DND-41 (cell line): ENCODE data around the gene SCAI.

Source experiments
- ATAC-seq: fragments of 200-7000 bp; cut with Tn5 transposase; 3 replicates; pipeline ENCODE4 v1.9.1; 2021; ENCODE audit warnings: low read depth; ENCODE audit not compliant: insufficient read depth
- DNase-seq: peaks from one replicate; pipeline ENCODE4 v3.0.0-alpha.2; 2020
- H2AFZ ChIP-seq: 2 replicates; pipeline ENCODE4 v1.6.0; 2012; ENCODE audit warnings: low read depth, low read length
- H3K27ac ChIP-seq: 2 replicates; pipeline ENCODE4 v1.5.1; 2012; ENCODE audit warnings: low read length, inconsistent platforms
- H3K27me3 ChIP-seq: fragments of 200-600 bp; sonication (generic); 2 replicates; pipeline ENCODE4 v1.6.0; 2012; ENCODE audit warnings: low read length, mild to moderate bottlenecking, inconsistent platforms; ENCODE audit not compliant: insufficient read depth, poor library complexity
- H3K36me3 ChIP-seq: 2 replicates; pipeline ENCODE4 v1.5.1; 2012; ENCODE audit warnings: low read length, inconsistent platforms; ENCODE audit not compliant: insufficient read depth
- H3K4me1 ChIP-seq: 2 replicates; pipeline ENCODE4 v1.5.1; 2012; ENCODE audit warnings: mild to moderate bottlenecking, low read length; ENCODE audit not compliant: insufficient read depth
- H3K4me2 ChIP-seq: 2 replicates; pipeline ENCODE4 v1.6.0; 2012; ENCODE audit warnings: mild to moderate bottlenecking, moderate library complexity, low read length, inconsistent platforms; ENCODE audit not compliant: insufficient read depth
- H3K4me3 ChIP-seq, 2 experiments: fragments of 200-600 bp in 1 of 2; shearing (Covaris generic) in 1 of 2; 2 replicates each; pipeline ENCODE4 v1.5.1; 2012 to 2016; ENCODE audit warnings: inconsistent platforms in 2 of 2, low read length in 2 of 2, mild to moderate bottlenecking in 2 of 2, low read depth in 1 of 2, moderate library complexity in 1 of 2
- H3K79me2 ChIP-seq: 2 replicates; pipeline ENCODE4 v1.6.0; 2012; ENCODE audit warnings: low read length, inconsistent platforms; ENCODE audit not compliant: insufficient read depth
- H3K9ac ChIP-seq: 2 replicates; pipeline ENCODE4 v1.6.0; 2012; ENCODE audit warnings: low read depth, mild to moderate bottlenecking, inconsistent platforms, low read length, moderate library complexity
- H3K9me3 ChIP-seq: 2 replicates; pipeline ENCODE4 v1.5.1; 2012; ENCODE audit warnings: low read length, moderate library complexity, mild to moderate bottlenecking, inconsistent platforms; ENCODE audit not compliant: insufficient read depth, severe bottlenecking
- H4K20me1 ChIP-seq: 2 replicates; pipeline ENCODE4 v1.6.0; 2012; ENCODE audit warnings: low read length; ENCODE audit not compliant: insufficient read depth
- CTCF ChIP-seq: IDR thresholded peaks from 2 replicates; pipeline ENCODE4 v1.5.1; 2012; ENCODE audit warnings: borderline replicate concordance, low read length, moderate library complexity, mild to moderate bottlenecking; ENCODE audit not compliant: poor library complexity, severe bottlenecking; ENCODE audit errors: extremely low read depth
- EZH2 ChIP-seq: IDR thresholded peaks from 3 replicates; pipeline ENCODE4 v1.6.1; 2012; ENCODE audit warnings: borderline replicate concordance, low read depth, mild to moderate bottlenecking, moderate library complexity, low read length, inconsistent platforms; ENCODE audit not compliant: severe bottlenecking

SCAI gene

GRCh38 chr9:124940894-124941678 lies 202.2 kb downstream of the SCAI start, which contains the start of gene GOLGA1:
Gene GOLGA1 (minus strand): TSS chr9:124941083. CDS start chr9:124938711, 2,372 bp downstream.
- Histone ChIP-seq H3K27ac (peak within 1 kb of the TSS; percentile 98), H2AFZ (peak within 1 kb of the TSS; percentile 93)
- peak; percentile 79 for ATAC-seq

GRCh38 chr9:124940521-124940893 lies 202.8 kb downstream of the SCAI start:
- H3K36me3 ChIP-seq: peaks cover 11% of the 10 kb centered on the region
- ATAC-seq: peak; percentile 50
- H3K27ac ChIP-seq: peak overlapping the region; percentile 98
- H2AFZ ChIP-seq: peak overlapping the region; percentile 93
- H3K27me3 ChIP-seq: no peaks in the 10 kb centered on the region
- H3K9ac ChIP-seq: peak overlapping the region; percentile 95
- no peaks in the 10 kb centered on the region for H3K9me3 ChIP-seq
- H3K4me3 ChIP-seq: peak overlapping the region; percentile 90 to 91
- H3K79me2 ChIP-seq: peaks cover 26% of the 10 kb centered on the region
- no peak for DNase-seq
- H4K20me1 ChIP-seq: no peaks in the 10 kb centered on the region
- peaks cover 32% of the 10 kb centered on the region for H3K4me1 ChIP-seq
- no peak for TF ChIP-seq EZH2
- TF ChIP-seq CTCF: no peak
- peak overlapping the region; percentile 93 for H3K4me2 ChIP-seq

More at GRCh38 chr9:124940894-124941678, 202.2 kb downstream of the SCAI start, which contains the start of gene GOLGA1:
- Histone ChIP-seq H3K9ac (peak within 1 kb of the TSS; percentile 95), H3K36me3 (peaks cover 10% of the 10 kb centered on the region), H4K20me1 (no peaks in the 10 kb centered on the region), H3K4me1 (peaks cover 32% of the 10 kb centered on the region), H3K27me3 (no peaks in the 10 kb centered on the region), H3K4me3 (peak within 1 kb of the TSS; percentile 90 to 91), H3K4me2 (peak within 1 kb of the TSS; percentile 93), H3K9me3 (no peaks in the 10 kb centered on the region), H3K79me2 (peaks cover 26% of the 10 kb centered on the region)
- DNase-seq: peak; percentile 92
- TF ChIP-seq EZH2 (no peak), CTCF (no peak)

GRCh38 chr9:124939944-124940343 lies 203.4 kb downstream of the SCAI start:
- Histone ChIP-seq H3K36me3 (peaks cover 15% of the 10 kb centered on the region), H3K4me1 (peaks cover 32% of the 10 kb centered on the region), H2AFZ (peak overlapping the region; percentile 93), H3K9me3 (no peaks in the 10 kb centered on the region), H3K27ac (peak overlapping the region; percentile 98), H3K4me2 (peak overlapping the region; percentile 93), H3K9ac (peak overlapping the region; percentile 95), H3K79me2 (peaks cover 26% of the 10 kb centered on the region), H4K20me1 (no peaks in the 10 kb centered on the region), H3K4me3 (peak overlapping the region; percentile 90 to 91; a peak in 3 of 4 replicates), H3K27me3 (no peaks in the 10 kb centered on the region)
- TF ChIP-seq EZH2: no peak
- TF ChIP-seq CTCF: no peak
- ATAC-seq (no peak), DNase-seq (no peak)
